WTC11 (cell line): ENCODE measurements around the gene ADK.

ENCODE experiments used
- ATF1 ChIP-seq: sonication (generic); formaldehyde crosslinking; IDR thresholded peaks from 2 replicates; pipeline ENCODE4 v1.8.1; 2023; ENCODE audit warnings: mild to moderate bottlenecking, moderate library complexity, missing genetic modification reagents
- ESRRA ChIP-seq: sonication (generic); formaldehyde crosslinking; IDR thresholded peaks from 2 replicates; pipeline ENCODE4 v1.8.1; 2022; ENCODE audit warnings: mild to moderate bottlenecking, missing genetic modification reagents, borderline replicate concordance
- NFE2L1 ChIP-seq: sonication (generic); formaldehyde crosslinking; IDR thresholded peaks from 2 replicates; pipeline ENCODE4 v1.8.1; 2023; ENCODE audit warnings: missing genetic modification reagents
- NR3C1 ChIP-seq: sonication (generic); formaldehyde crosslinking; conservative IDR thresholded peaks from 2 replicates; pipeline ENCODE4 v1.8.1; 2023; ENCODE audit warnings: low read depth, mild to moderate bottlenecking, missing genetic modification reagents
- TF ChIP-seq, protein P1 (sequence below): sonication (generic); formaldehyde crosslinking; IDR thresholded peaks from 2 replicates; pipeline ENCODE4 v1.8.1; 2023; ENCODE audit warnings: mild to moderate bottlenecking, moderate library complexity, missing genetic modification reagents
- TF ChIP-seq, protein P2 (sequence below): sonication (generic); formaldehyde crosslinking; IDR thresholded peaks from 2 replicates; pipeline ENCODE4 v1.8.1; 2023; ENCODE audit warnings: mild to moderate bottlenecking, missing genetic modification reagents, moderate library complexity
- TF ChIP-seq, protein P3 (sequence below): fragments of 200-600 bp; IDR thresholded peaks from 2 replicates; pipeline ENCODE4 v1.8.0; 2022; ENCODE audit warnings: antibody characterized with exemption

DNA sequence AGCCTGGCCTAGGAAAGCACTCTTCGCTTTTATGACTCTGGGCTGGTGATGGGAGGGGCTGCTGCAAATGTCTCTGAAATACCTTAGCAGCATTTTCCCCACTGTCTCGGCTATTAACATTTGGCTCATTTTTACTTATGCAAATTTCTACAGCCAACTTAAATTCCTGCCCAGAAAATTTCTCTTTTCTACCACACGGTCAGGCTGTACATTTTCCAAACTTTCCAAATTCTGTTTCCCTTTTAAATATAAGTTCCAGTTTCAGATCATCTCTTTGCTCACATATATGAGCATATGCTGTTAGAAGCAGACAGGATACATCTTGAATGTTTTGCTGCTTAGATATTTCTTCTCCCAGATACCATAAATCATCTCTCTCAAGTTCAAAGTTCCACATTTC is 332.3 kb downstream of the ADK start:
- TF ChIP-seq, protein P1, sequence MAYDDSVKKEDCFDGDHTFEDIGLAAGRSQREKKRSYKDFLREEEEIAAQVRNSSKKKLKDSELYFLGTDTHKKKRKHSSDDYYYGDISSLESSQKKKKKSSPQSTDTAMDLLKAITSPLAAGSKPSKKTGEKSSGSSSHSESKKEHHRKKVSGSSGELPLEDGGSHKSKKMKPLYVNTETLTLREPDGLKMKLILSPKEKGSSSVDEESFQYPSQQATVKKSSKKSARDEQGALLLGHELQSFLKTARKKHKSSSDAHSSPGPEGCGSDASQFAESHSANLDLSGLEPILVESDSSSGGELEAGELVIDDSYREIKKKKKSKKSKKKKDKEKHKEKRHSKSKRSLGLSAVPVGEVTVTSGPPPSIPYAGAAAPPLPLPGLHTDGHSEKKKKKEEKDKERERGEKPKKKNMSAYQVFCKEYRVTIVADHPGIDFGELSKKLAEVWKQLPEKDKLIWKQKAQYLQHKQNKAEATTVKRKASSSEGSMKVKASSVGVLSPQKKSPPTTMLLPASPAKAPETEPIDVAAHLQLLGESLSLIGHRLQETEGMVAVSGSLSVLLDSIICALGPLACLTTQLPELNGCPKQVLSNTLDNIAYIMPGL = no peak
- TF ChIP-seq NFE2L1 (CRISPR knock-in tag) = no peak
- no peak for TF ChIP-seq NR3C1 (CRISPR knock-in tag)
- no peak for TF ChIP-seq ATF1
- TF ChIP-seq, protein P2, sequence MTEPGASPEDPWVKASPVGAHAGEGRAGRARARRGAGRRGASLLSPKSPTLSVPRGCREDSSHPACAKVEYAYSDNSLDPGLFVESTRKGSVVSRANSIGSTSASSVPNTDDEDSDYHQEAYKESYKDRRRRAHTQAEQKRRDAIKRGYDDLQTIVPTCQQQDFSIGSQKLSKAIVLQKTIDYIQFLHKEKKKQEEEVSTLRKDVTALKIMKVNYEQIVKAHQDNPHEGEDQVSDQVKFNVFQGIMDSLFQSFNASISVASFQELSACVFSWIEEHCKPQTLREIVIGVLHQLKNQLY (CRISPR knock-in tag) = no peak
- TF ChIP-seq, protein P3, sequence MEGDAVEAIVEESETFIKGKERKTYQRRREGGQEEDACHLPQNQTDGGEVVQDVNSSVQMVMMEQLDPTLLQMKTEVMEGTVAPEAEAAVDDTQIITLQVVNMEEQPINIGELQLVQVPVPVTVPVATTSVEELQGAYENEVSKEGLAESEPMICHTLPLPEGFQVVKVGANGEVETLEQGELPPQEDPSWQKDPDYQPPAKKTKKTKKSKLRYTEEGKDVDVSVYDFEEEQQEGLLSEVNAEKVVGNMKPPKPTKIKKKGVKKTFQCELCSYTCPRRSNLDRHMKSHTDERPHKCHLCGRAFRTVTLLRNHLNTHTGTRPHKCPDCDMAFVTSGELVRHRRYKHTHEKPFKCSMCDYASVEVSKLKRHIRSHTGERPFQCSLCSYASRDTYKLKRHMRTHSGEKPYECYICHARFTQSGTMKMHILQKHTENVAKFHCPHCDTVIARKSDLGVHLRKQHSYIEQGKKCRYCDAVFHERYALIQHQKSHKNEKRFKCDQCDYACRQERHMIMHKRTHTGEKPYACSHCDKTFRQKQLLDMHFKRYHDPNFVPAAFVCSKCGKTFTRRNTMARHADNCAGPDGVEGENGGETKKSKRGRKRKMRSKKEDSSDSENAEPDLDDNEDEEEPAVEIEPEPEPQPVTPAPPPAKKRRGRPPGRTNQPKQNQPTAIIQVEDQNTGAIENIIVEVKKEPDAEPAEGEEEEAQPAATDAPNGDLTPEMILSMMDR = no peak
- TF ChIP-seq ESRRA (CRISPR knock-in tag) = no peak
